KMS-11 (cell line): ENCODE measurements around the gene GRK5.

Experiments used
- H2AFZ ChIP-seq: fragments of 200-600 bp; sonication (generic); 2 replicates; pipeline ENCODE4 v1.6.1; 2016; ENCODE audit warnings: antibody characterized with exemption, mixed run types, low read depth
- H3K27ac ChIP-seq: fragments of 200-600 bp; sonication (generic); 2 replicates; pipeline ENCODE4 v1.6.1; 2016; ENCODE audit warnings: mild to moderate bottlenecking, mixed run types
- H3K27me3 ChIP-seq: fragments of 200-600 bp; sonication (generic); 2 replicates; pipeline ENCODE4 v1.6.1; 2017; ENCODE audit warnings: mild to moderate bottlenecking, low read depth, mixed run types, moderate library complexity; ENCODE audit not compliant: insufficient read depth
- H3K36me3 ChIP-seq: fragments of 200-600 bp; sonication (generic); 2 replicates; pipeline ENCODE4 v1.6.1; 2017; ENCODE audit warnings: mild to moderate bottlenecking, mixed run types; ENCODE audit not compliant: insufficient read depth
- H3K4me1 ChIP-seq: fragments of 200-600 bp; sonication (generic); 2 replicates; pipeline ENCODE4 v1.6.1; 2016; ENCODE audit warnings: mild to moderate bottlenecking, low read depth, mixed run types; ENCODE audit not compliant: poor library complexity, severe bottlenecking
- H3K4me2 ChIP-seq: fragments of 200-600 bp; sonication (generic); 2 replicates; pipeline ENCODE4 v1.7.0; 2016; ENCODE audit warnings: mild to moderate bottlenecking, mixed run types
- H3K4me3 ChIP-seq: fragments of 200-600 bp; sonication (generic); IDR thresholded peaks from 2 replicates; pipeline ENCODE4 v1.6.1; 2017; ENCODE audit warnings: low read depth, low read length, mixed read lengths; ENCODE audit not compliant: insufficient read depth
- H3K79me2 ChIP-seq: fragments of 200-600 bp; sonication (generic); 2 replicates; pipeline ENCODE4 v1.6.1; 2016; ENCODE audit warnings: low read depth, mixed run types; ENCODE audit not compliant: insufficient read depth
- H3K9ac ChIP-seq: fragments of 200-600 bp; sonication (generic); 2 replicates; pipeline ENCODE4 v1.6.1; 2016; ENCODE audit warnings: mild to moderate bottlenecking, mixed run types
- H4K20me1 ChIP-seq: fragments of 200-600 bp; sonication (generic); 2 replicates; pipeline ENCODE4 v1.6.1; 2016; ENCODE audit warnings: mild to moderate bottlenecking, mixed run types; ENCODE audit not compliant: insufficient read depth
- TF ChIP-seq, protein P1 (sequence below): fragments of 200-600 bp; sonication (generic); conservative IDR thresholded peaks from 2 replicates; pipeline ENCODE4 v1.6.1; 2017; ENCODE audit warnings: low read depth, mild to moderate bottlenecking, antibody characterized with exemption, low read length, moderate library complexity, mixed read lengths

Gene GRK5

GRCh38 chr10:119446441-119447277, 239.3 kb downstream of the GRK5 start:
- H2AFZ ChIP-seq = no peak overlapping the region
- no peaks in the 10 kb centered on the region for H3K36me3 ChIP-seq
- no peak overlapping the region for H3K9ac ChIP-seq
- H3K4me2 ChIP-seq = no peak overlapping the region
- no peaks in the 10 kb centered on the region for H3K79me2 ChIP-seq
- H3K4me1 ChIP-seq = no peaks in the 10 kb centered on the region
- H3K27ac ChIP-seq = no peak overlapping the region
- TF ChIP-seq, protein P1, sequence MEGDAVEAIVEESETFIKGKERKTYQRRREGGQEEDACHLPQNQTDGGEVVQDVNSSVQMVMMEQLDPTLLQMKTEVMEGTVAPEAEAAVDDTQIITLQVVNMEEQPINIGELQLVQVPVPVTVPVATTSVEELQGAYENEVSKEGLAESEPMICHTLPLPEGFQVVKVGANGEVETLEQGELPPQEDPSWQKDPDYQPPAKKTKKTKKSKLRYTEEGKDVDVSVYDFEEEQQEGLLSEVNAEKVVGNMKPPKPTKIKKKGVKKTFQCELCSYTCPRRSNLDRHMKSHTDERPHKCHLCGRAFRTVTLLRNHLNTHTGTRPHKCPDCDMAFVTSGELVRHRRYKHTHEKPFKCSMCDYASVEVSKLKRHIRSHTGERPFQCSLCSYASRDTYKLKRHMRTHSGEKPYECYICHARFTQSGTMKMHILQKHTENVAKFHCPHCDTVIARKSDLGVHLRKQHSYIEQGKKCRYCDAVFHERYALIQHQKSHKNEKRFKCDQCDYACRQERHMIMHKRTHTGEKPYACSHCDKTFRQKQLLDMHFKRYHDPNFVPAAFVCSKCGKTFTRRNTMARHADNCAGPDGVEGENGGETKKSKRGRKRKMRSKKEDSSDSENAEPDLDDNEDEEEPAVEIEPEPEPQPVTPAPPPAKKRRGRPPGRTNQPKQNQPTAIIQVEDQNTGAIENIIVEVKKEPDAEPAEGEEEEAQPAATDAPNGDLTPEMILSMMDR = no peak
- H4K20me1 ChIP-seq = no peaks in the 10 kb centered on the region
- H3K27me3 ChIP-seq = no peaks in the 10 kb centered on the region
- no peak overlapping the region for H3K4me3 ChIP-seq

DNA sequence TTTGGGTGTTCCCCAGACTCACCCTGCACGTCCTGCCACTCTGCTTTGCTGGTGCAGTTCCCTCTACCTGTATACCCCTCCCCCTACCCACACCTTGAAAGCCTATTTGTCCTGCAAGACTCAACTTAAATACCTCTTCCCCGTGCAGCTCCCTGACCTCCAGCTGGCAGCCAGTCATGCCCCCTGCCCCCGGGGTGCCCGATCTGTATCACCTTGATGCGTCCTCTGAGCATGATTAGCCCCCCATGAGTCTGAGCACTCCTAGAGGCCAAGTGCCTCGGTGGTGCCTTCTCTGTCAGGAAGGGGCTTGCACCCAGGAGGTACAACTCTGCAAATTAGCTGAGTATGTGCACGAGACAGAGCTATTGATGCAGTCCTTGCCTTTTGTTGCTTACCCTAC, 240.1 kb downstream of the GRK5 start:
- H3K79me2 ChIP-seq = no peaks in the 10 kb centered on the region
- no peak overlapping the region for H3K27ac ChIP-seq
- TF ChIP-seq, protein P1 = no peak
- no peak overlapping the region for H2AFZ ChIP-seq
- no peak overlapping the region for H3K4me3 ChIP-seq
- no peaks in the 10 kb centered on the region for H3K4me1 ChIP-seq
- H3K36me3 ChIP-seq = no peaks in the 10 kb centered on the region
- H3K4me2 ChIP-seq = no peak overlapping the region
- H3K27me3 ChIP-seq = no peaks in the 10 kb centered on the region
- H3K9ac ChIP-seq = no peak overlapping the region
- no peaks in the 10 kb centered on the region for H4K20me1 ChIP-seq

GRCh38 chr10:119447823-119448546, 240.6 kb downstream of the GRK5 start:
- H3K79me2 ChIP-seq = no peaks in the 10 kb centered on the region
- H3K4me3 ChIP-seq = no peak overlapping the region
- no peak overlapping the region for H2AFZ ChIP-seq
- no peak overlapping the region for H3K9ac ChIP-seq
- H3K4me2 ChIP-seq = no peak overlapping the region
- no peaks in the 10 kb centered on the region for H3K4me1 ChIP-seq
- TF ChIP-seq, protein P1 = no peak
- H3K27ac ChIP-seq = no peak overlapping the region
- no peaks in the 10 kb centered on the region for H3K27me3 ChIP-seq
- no peaks in the 10 kb centered on the region for H3K36me3 ChIP-seq
- H4K20me1 ChIP-seq = no peaks in the 10 kb centered on the region

GRCh38 chr10:119448628-119449584, 241.5 kb downstream of the GRK5 start:
- H3K4me1 ChIP-seq = no peaks in the 10 kb centered on the region
- H3K27me3 ChIP-seq = no peaks in the 10 kb centered on the region
- H3K36me3 ChIP-seq = no peaks in the 10 kb centered on the region
- H2AFZ ChIP-seq = no peak overlapping the region
- H3K4me2 ChIP-seq = no peak overlapping the region
- H3K79me2 ChIP-seq = no peaks in the 10 kb centered on the region
- no peaks in the 10 kb centered on the region for H4K20me1 ChIP-seq
- no peak overlapping the region for H3K4me3 ChIP-seq
- H3K9ac ChIP-seq = no peak overlapping the region
- no peak overlapping the region for H3K27ac ChIP-seq
- TF ChIP-seq, protein P1 = no peak
